ENCODE measurements around the gene CNTD1.
"Not testable (repeated sequence)": the region's sequence is repeated elsewhere in the genome, so short reads cannot be mapped to it uniquely, and the experiment has no call there.

GRCh38 chr17:42856093-42856492, 57.4 kb downstream of the CNTD1 start:
- TF ChIP-seq CHD4 (IDR thresholded peaks at IDR 0.05; ENCODE audit: borderline replicate concordance); POLR2A (IDR thresholded peaks at IDR 0.05; ENCODE audit: low read length); BHLHE40 (IDR thresholded peaks at IDR 0.05; ENCODE audit: low read depth, low read length); PBX3 (IDR thresholded peaks at IDR 0.05); ZFP36 (IDR thresholded peaks at IDR 0.05; ENCODE audit: borderline replicate concordance, partially characterized antibody); RAD21 (conservative IDR thresholded peaks at IDR 0.05 in 1 of 2, IDR thresholded peaks at IDR 0.05 in 1 of 2); ELK1 (IDR thresholded peaks at IDR 0.05; ENCODE audit: low read depth, low read length); SMC3 (IDR thresholded peaks at IDR 0.05); RNF2 (IDR thresholded peaks at IDR 0.05; ENCODE audit: borderline replicate concordance, low read depth): not testable (repeated sequence)
- TF ChIP-seq, protein P1, sequence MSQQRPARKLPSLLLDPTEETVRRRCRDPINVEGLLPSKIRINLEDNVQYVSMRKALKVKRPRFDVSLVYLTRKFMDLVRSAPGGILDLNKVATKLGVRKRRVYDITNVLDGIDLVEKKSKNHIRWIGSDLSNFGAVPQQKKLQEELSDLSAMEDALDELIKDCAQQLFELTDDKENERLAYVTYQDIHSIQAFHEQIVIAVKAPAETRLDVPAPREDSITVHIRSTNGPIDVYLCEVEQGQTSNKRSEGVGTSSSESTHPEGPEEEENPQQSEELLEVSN (IDR thresholded peaks at IDR 0.05; ENCODE audit: borderline replicate concordance, low read depth), result not testable (repeated sequence)
- TF ChIP-seq, protein P2, sequence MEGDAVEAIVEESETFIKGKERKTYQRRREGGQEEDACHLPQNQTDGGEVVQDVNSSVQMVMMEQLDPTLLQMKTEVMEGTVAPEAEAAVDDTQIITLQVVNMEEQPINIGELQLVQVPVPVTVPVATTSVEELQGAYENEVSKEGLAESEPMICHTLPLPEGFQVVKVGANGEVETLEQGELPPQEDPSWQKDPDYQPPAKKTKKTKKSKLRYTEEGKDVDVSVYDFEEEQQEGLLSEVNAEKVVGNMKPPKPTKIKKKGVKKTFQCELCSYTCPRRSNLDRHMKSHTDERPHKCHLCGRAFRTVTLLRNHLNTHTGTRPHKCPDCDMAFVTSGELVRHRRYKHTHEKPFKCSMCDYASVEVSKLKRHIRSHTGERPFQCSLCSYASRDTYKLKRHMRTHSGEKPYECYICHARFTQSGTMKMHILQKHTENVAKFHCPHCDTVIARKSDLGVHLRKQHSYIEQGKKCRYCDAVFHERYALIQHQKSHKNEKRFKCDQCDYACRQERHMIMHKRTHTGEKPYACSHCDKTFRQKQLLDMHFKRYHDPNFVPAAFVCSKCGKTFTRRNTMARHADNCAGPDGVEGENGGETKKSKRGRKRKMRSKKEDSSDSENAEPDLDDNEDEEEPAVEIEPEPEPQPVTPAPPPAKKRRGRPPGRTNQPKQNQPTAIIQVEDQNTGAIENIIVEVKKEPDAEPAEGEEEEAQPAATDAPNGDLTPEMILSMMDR (IDR thresholded peaks at IDR 0.05), result not testable (repeated sequence)
- TF ChIP-seq, protein P3, sequence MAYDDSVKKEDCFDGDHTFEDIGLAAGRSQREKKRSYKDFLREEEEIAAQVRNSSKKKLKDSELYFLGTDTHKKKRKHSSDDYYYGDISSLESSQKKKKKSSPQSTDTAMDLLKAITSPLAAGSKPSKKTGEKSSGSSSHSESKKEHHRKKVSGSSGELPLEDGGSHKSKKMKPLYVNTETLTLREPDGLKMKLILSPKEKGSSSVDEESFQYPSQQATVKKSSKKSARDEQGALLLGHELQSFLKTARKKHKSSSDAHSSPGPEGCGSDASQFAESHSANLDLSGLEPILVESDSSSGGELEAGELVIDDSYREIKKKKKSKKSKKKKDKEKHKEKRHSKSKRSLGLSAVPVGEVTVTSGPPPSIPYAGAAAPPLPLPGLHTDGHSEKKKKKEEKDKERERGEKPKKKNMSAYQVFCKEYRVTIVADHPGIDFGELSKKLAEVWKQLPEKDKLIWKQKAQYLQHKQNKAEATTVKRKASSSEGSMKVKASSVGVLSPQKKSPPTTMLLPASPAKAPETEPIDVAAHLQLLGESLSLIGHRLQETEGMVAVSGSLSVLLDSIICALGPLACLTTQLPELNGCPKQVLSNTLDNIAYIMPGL (CRISPR knock-in tag; IDR thresholded peaks at IDR 0.05; ENCODE audit: borderline replicate concordance), result not testable (repeated sequence)

Measured in A549 (cell line).